ENCODE measurements around the gene NUDT7.

- TF ChIP-seq CTCF (IDR thresholded peaks at IDR 0.05): no peak
- no peak for TF ChIP-seq EP300 (IDR thresholded peaks at IDR 0.05)
Measured at GRCh38 chr16:77749415-77749814, 27.1 kb downstream of the NUDT7 start.

Measured in sigmoid colon (tissue), 4 donors.